GM19397 (cell line): ENCODE results near the gene DHX8.

ENCODE experiments used
- ATAC-seq: cut with Tn5 transposase; IDR thresholded peaks from one replicate; pipeline ENCODE4 v1.9.1; 2021; ENCODE audit warnings: mild to moderate bottlenecking, moderate library complexity; ENCODE audit not compliant: unreplicated experiment

The DHX8 gene

DNA sequence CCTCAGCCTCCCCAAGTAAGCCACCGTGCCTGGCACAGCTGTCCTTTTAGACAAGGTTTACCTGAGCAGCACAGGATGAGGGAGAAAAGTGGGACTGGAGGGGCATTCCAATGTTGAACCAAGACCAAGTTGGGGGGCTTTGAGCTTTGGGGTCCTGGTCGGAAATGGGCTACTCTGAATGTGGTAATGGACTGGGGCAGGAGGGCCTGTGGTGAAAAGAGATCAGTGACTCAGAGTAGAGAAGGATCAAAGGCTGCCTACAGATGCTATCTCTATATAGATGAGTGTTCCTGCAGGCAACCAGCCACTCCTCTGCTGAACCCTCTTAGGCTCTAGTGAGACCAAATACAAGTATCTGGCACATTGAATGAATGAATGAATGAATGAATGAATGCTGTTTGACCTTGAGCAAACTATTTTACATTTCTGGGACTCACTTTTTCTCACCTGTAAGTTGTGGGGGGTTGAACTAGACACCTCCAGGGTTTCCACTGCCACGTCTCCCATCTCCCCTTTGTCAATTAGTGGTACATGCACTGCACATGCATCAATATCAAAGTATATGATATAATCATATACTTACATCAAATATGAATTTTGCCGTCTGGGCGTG lies 88.7 kb downstream of the DHX8 start:
- ATAC-seq: no peak

DNA sequence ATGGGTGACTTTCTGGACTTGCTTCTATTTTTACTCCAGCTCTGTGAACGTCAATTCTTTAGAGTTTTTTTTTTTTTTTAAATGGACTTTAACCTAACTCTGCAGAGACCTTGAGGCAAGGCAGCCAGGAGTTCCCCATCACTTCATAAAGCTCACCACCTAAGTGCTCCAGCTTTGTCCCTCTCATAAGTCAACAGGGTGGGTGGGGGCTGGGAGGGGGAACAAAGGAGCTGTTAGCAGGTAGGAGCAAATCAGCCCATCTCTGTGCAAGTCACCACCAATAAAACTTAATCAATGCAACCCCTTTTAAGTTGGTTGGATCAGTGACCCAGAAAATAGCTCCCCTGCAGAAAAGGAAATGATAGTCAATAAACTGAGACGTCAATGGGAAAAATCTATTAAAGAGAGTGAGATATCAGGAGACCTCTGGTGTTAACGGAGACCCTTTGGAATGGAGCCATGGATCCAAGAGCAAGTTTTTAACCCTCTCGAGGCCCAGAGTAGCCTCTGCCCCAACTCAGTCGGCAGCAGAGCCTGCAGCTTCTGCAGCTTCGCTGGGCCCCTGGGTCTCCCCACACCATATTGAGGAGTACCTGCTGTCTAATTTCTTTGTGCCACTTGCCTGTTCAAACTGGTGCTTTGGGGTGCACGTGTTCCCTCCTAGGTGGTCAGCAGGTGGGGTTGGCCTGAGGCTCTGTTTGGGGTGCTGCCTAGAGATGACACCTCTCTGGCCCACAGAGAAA lies 90.0 kb downstream of the DHX8 start:
- ATAC-seq: no peak

DNA sequence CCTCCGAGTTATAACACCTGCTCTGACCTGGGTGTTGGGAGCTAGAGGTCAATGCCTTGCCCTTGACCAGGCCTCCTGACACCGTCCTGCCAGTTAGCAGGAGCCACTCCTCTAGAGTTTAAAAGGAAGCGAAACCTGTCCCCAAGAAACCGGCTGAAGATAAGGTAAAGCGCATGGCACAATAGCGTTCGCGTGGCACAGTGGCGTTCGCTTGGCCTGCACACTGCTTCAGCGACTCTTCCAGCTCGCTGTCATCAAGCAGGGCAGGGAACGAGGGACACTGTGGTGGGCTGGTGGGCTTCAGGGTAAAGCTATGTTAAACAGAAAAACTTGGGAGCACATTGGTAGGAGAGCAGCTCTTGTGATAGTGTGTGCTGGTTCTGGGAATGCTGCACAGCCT lies 90.6 kb downstream of the DHX8 start:
- ATAC-seq: no peak

DNA sequence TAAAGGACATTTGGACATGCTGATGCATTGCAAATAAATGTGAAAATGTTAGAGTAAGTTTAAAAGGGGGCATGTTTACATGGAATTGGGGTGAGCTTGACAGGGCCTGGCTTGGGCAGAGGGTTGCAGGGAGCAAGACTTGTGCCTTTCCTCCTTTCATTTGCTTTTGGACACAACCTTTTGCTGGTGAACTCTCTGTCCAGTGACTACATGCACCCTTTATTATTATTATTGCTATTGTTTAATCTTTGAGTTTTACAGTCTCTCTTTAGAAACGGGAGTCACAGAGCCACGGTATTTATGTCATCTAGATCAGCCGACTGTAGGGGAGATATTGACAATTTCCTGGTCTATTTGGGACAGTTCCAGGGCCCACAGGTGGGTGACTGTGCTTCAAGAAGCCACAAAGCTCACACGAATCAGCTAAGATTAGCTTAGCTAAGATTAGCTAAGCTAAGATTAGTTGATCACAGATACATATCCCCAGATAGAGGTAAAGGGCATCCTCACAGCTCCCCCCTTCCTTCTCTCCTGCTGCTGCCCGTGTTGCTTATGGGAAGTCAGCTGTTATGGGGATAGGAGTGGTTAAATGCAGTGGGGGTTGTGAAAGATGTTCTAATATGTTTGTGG lies 91.2 kb downstream of the DHX8 start:
- ATAC-seq: no peak
